H1 (cell line): ENCODE measurements around the gene COL4A1. TPM values are rescaled to one million over a fixed set of nuclear protein-coding genes. Genes with fewer than 3 reads are reported as not detected.

Experiments
- CTCF ChIA-PET: fragments of 300-600 bp; sonication (Branson Sonifier 250); formaldehyde crosslinking; loops from one replicate; lab custom pipeline; 2021; ENCODE audit not compliant: partially characterized antibody; lab: Charles Lee
- POLR2A ChIA-PET: fragments of 300-600 bp; sonication (Branson Sonifier 250); formaldehyde crosslinking; loops from one replicate; lab custom pipeline; 2021; ENCODE audit warnings: inconsistent platforms; ENCODE audit not compliant: partially characterized antibody; lab: Charles Lee
- DNase-seq, 2 experiments: peaks; one replicate each; pipeline versions ENCODE4 v3.0.0 to v3.0.0-alpha.2; 2010 to 2022; ENCODE audit warnings: low spot score in 2 of 2, low read depth in 1 of 2, mixed read lengths in 1 of 2
- FAIRE-seq: peaks from 2 replicates; lab custom pipeline; 2011; peaks lifted over from hg19 to GRCh38; lab: Jason Lieb, UNC
- H2AFZ ChIP-seq: 2 replicates; pipeline ENCODE4 v1.8.1; 2012; ENCODE audit warnings: low read length, inconsistent platforms
- H2AK5ac ChIP-seq: 2 replicates; pipeline ENCODE4 v1.6.1; 2013; ENCODE audit warnings: low read depth, low read length
- H2BK120ac ChIP-seq: replicated peaks from 2 replicates; pipeline ENCODE3; 2013; ENCODE audit warnings: low read depth, low read length, inconsistent platforms
- H2BK12ac ChIP-seq: 2 replicates; pipeline ENCODE4 v1.6.1; 2013; ENCODE audit warnings: low read depth, low read length
- H2BK15ac ChIP-seq: 2 replicates; pipeline ENCODE4 v1.6.1; 2013; ENCODE audit warnings: low read length
- H2BK20ac ChIP-seq: 2 replicates; pipeline ENCODE4 v1.6.1; 2013; ENCODE audit warnings: low read length
- H2BK5ac ChIP-seq: 2 replicates; pipeline ENCODE4 v1.6.1; 2013; ENCODE audit warnings: low read depth, low read length
- H3K14ac ChIP-seq: 2 replicates; pipeline ENCODE4 v1.6.1; 2013; ENCODE audit warnings: inconsistent platforms; ENCODE audit not compliant: insufficient read length
- H3K18ac ChIP-seq: 2 replicates; pipeline ENCODE4 v1.6.1; 2013; ENCODE audit warnings: low read length; ENCODE audit errors: extremely low read depth
- H3K23ac ChIP-seq: 2 replicates; pipeline ENCODE4 v1.6.1; 2013; ENCODE audit warnings: inconsistent platforms; ENCODE audit not compliant: insufficient read length
- H3K23me2 ChIP-seq: 2 replicates; pipeline ENCODE4 v1.6.1; 2013; ENCODE audit warnings: low read depth, low read length
- H3K27ac ChIP-seq: 2 replicates; pipeline ENCODE4 v1.6.1; 2011; ENCODE audit warnings: low read depth, low read length, inconsistent platforms
- H3K27me3 ChIP-seq, 4 experiments: replicated peaks in 1 of 4; 1 replicate in 1 of 4; 2 replicates in 3 of 4; pipeline versions ENCODE4 v1.6.1 to v1.8.1; 2011 to 2013; ENCODE audit warnings: low read length in 3 of 4, mild to moderate bottlenecking in 3 of 4, inconsistent platforms in 2 of 4, mixed read lengths in 2 of 4, moderate library complexity in 1 of 4; ENCODE audit not compliant: control insufficient read depth in 3 of 4, insufficient read depth in 3 of 4; ENCODE audit errors: extremely low read depth in 1 of 4
- H3K36me3 ChIP-seq, 4 experiments: 2 replicates each; pipeline versions ENCODE4 v1.6.1 to v1.8.1; 2011 to 2013; ENCODE audit warnings: mild to moderate bottlenecking in 4 of 4, low read length in 3 of 4, moderate library complexity in 2 of 4, control low read depth in 1 of 4, inconsistent platforms in 1 of 4; ENCODE audit not compliant: insufficient read depth in 4 of 4, control insufficient read depth in 2 of 4
- H3K4ac ChIP-seq: replicated peaks from 2 replicates; pipeline ENCODE3; 2013; ENCODE audit warnings: low read length, low read depth, mixed read lengths, inconsistent platforms; ENCODE audit not compliant: insufficient read length
- H3K4me1 ChIP-seq, 4 experiments: replicated peaks in 1 of 4; 1 replicate in 1 of 4; 2 replicates in 3 of 4; pipeline versions ENCODE4 v1.6.1 to v1.8.1; 2011 to 2013; ENCODE audit warnings: low read length in 3 of 4, inconsistent platforms in 2 of 4, mixed read lengths in 1 of 4; ENCODE audit not compliant: insufficient read depth in 4 of 4, control insufficient read depth in 3 of 4
- H3K4me2 ChIP-seq, 2 experiments: 2 replicates each; pipeline versions ENCODE4 v1.6.1 to v1.8.1; 2011 to 2013; ENCODE audit warnings: low read depth in 2 of 2, low read length in 2 of 2, control low read depth in 1 of 2, inconsistent platforms in 1 of 2, mild to moderate bottlenecking in 1 of 2; ENCODE audit not compliant: insufficient read depth in 1 of 2
- H3K4me3 ChIP-seq, 4 experiments: fragments of 200-600, 300-600 bp in 1 of 4; sonication (generic), shearing (Covaris generic), sonication (Bioruptor Twin) in 1 of 4; 2 replicates each; pipeline versions ENCODE4 v1.5.1 to v1.8.1; 2011 to 2016; ENCODE audit warnings: low read length in 4 of 4, low read depth in 3 of 4, control low read depth in 2 of 4, inconsistent platforms in 2 of 4, mild to moderate bottlenecking in 2 of 4, mixed read lengths in 1 of 4, moderate library complexity in 1 of 4; ENCODE audit not compliant: insufficient read depth in 2 of 4; ENCODE audit errors: extremely low read depth in 1 of 4
- H3K56ac ChIP-seq: replicated peaks from 2 replicates; pipeline ENCODE3; 2013; ENCODE audit warnings: low read depth, mild to moderate bottlenecking, mixed read lengths, low read length, inconsistent platforms; ENCODE audit not compliant: insufficient read length
- H3K79me1 ChIP-seq: 2 replicates; pipeline ENCODE4 v1.6.1; 2013; ENCODE audit warnings: low read depth, low read length, control low read depth
- H3K79me2 ChIP-seq, 2 experiments: 2 replicates each; pipeline versions ENCODE4 v1.6.1 to v1.8.1; 2012 to 2013; ENCODE audit warnings: low read length in 2 of 2, mild to moderate bottlenecking in 2 of 2, inconsistent platforms in 1 of 2; ENCODE audit not compliant: insufficient read depth in 2 of 2, control insufficient read depth in 1 of 2
- H3K9ac ChIP-seq, 4 experiments: replicated peaks in 1 of 4; 1 replicate in 1 of 4; 2 replicates in 3 of 4; pipeline versions ENCODE4 v1.6.1 to v1.8.1; 2011 to 2013; ENCODE audit warnings: low read depth in 3 of 4, low read length in 3 of 4, control low read depth in 2 of 4, mild to moderate bottlenecking in 2 of 4, moderate library complexity in 2 of 4, inconsistent platforms in 1 of 4; ENCODE audit errors: extremely low read depth in 1 of 4
- H3K9me3 ChIP-seq, 2 experiments: 2 replicates each; pipeline versions ENCODE4 v1.6.1 to v1.8.1; 2012 to 2013; ENCODE audit warnings: mild to moderate bottlenecking in 2 of 2, moderate library complexity in 2 of 2, control low read depth in 1 of 2, inconsistent platforms in 1 of 2, low read depth in 1 of 2, low read length in 1 of 2, mixed read lengths in 1 of 2; ENCODE audit not compliant: insufficient read depth in 2 of 2
- H4K20me1 ChIP-seq, 2 experiments: replicated peaks in 1 of 2; 2 replicates each; pipeline versions ENCODE3 to v1.8.1; 2011 to 2013; ENCODE audit warnings: inconsistent platforms in 2 of 2, low read length in 2 of 2, mild to moderate bottlenecking in 1 of 2; ENCODE audit not compliant: insufficient read depth in 2 of 2, control insufficient read depth in 1 of 2
- H4K5ac ChIP-seq: 2 replicates; pipeline ENCODE4 v1.6.1; 2013; ENCODE audit warnings: low read length, low read depth, mixed read lengths, inconsistent platforms; ENCODE audit not compliant: insufficient read length
- H4K8ac ChIP-seq: 2 replicates; pipeline ENCODE4 v1.8.0; 2013; ENCODE audit warnings: mild to moderate bottlenecking, moderate library complexity, low read length, inconsistent platforms; ENCODE audit not compliant: insufficient read depth; ENCODE audit errors: extremely low read depth
- H4K91ac ChIP-seq: replicated peaks from 2 replicates; pipeline ENCODE3; 2013; ENCODE audit warnings: low read length, mixed read lengths, inconsistent platforms; ENCODE audit not compliant: insufficient read length
- CHD2 ChIP-seq: IDR thresholded peaks from 2 replicates; pipeline ENCODE4 v1.6.1; 2012; ENCODE audit warnings: low read length, improper control_type of control experiment
- EGR1 ChIP-seq: IDR thresholded peaks from 2 replicates; pipeline ENCODE4 v1.6.1; 2011; ENCODE audit warnings: low read depth, low read length, borderline replicate concordance
- EZH2 ChIP-seq: fragments of 200-600 bp; sonication (generic); IDR thresholded peaks from 2 replicates; pipeline ENCODE4 v1.7.1; 2012; ENCODE audit warnings: low read depth, mild to moderate bottlenecking, moderate library complexity, low read length, inconsistent platforms; ENCODE audit not compliant: severe bottlenecking
- KDM4A ChIP-seq: IDR thresholded peaks from one replicate; pipeline ENCODE4 v1.7.1; 2012; ENCODE audit warnings: low read depth, mild to moderate bottlenecking, moderate library complexity, low read length, inconsistent platforms; ENCODE audit not compliant: severe bottlenecking
- NANOG ChIP-seq: IDR thresholded peaks from 2 replicates; pipeline ENCODE4 v1.6.1; 2011; ENCODE audit warnings: low read length, low read depth, mild to moderate bottlenecking, inconsistent platforms; ENCODE audit not compliant: insufficient read depth, poor library complexity, severe bottlenecking
- PHF8 ChIP-seq: fragments of 200-600 bp; sonication (generic); conservative IDR thresholded peaks from 2 replicates; pipeline ENCODE4 v1.7.1; 2012; ENCODE audit warnings: low read depth, mild to moderate bottlenecking, inconsistent platforms, low read length, moderate library complexity
- SIN3A ChIP-seq, 2 experiments: IDR thresholded peaks in 1 of 2; conservative IDR thresholded peaks in 1 of 2; 2 replicates each; pipeline ENCODE4 v1.6.1; 2011 to 2012; ENCODE audit warnings: low read length in 2 of 2, improper control_type of control experiment in 1 of 2, low read depth in 1 of 2, mild to moderate bottlenecking in 1 of 2
- SIRT6 ChIP-seq: IDR thresholded peaks from one replicate; pipeline ENCODE4 v1.7.1; 2012; ENCODE audit warnings: low read length, inconsistent platforms
- SP1 ChIP-seq: IDR thresholded peaks from 2 replicates; pipeline ENCODE4 v1.6.1; 2011; ENCODE audit warnings: low read depth, low read length
- SP2 ChIP-seq: IDR thresholded peaks from 2 replicates; pipeline ENCODE4 v1.6.1; 2012; ENCODE audit warnings: mild to moderate bottlenecking, low read length, inconsistent platforms
- SP4 ChIP-seq: IDR thresholded peaks from 2 replicates; pipeline ENCODE4 v1.6.1; 2012; ENCODE audit warnings: low read length, inconsistent platforms
- TAF1 ChIP-seq: IDR thresholded peaks from 2 replicates; pipeline ENCODE4 v1.6.1; 2011; ENCODE audit warnings: mild to moderate bottlenecking, low read depth, low read length
- TEAD4 ChIP-seq: IDR thresholded peaks from 2 replicates; pipeline ENCODE4 v1.6.1; 2012; ENCODE audit warnings: low read depth, low read length, inconsistent platforms, mixed read lengths
- WGBS, 2 experiments: shearing (Covaris generic) in 1 of 2; methylation state at CpG; one replicate each; pipeline versions ENCODE4 v1.1.6 to v1.1.7; 2013 to 2015; ENCODE audit warnings: low lambda C conversion rate in 2 of 2, mixed read lengths in 2 of 2, inconsistent platforms in 1 of 2, low coverage in 1 of 2, missing lambda C conversion rate in 1 of 2; ENCODE audit not compliant: insufficient replicate concordance in 2 of 2, insufficient coverage in 1 of 2, insufficient read length in 1 of 2; ENCODE audit errors: extremely low coverage in 1 of 2, missing lambda C conversion rate in 1 of 2; 5-methylcytosine and 5-hydroxymethylcytosine counted together
- polyA plus RNA-seq, 7 experiments: library from polyadenylated mRNA; depleted of rRNA in 3 of 7; stranded (reverse) in 5 of 7; unstranded in 2 of 7; fragments of >200 nt in 5 of 7; fragments of 200-250 nt in 2 of 7; gene quantifications; 1 replicate in 5 of 7; 2 replicates in 1 of 7; 4 replicates in 1 of 7; pipeline versions ENCODE4 v1.2.1 to v1.2.3, GENCODE V29; 2011 to 2013; ENCODE audit warnings: missing spikeins in 2 of 7, mixed read lengths in 2 of 7
- total RNA-seq: library from RNA; stranded (reverse); fragmentation: NEBNext Ultra II Directional; extraction: Animal tissue kit (Norgen Biotek cat#: 25700); gene quantifications from 2 replicates; pipeline ENCODE4 v1.2.1, GENCODE V29; 2021

Gene COL4A1
- total and polyA plus RNA-seq, 2 of the 8 experiments (the other 6 are each of a cell fraction or from before 2014, with no cell fraction given): 30.7 to 82.0 TPM

- H3K9me3 ChIP-seq: no peaks in the 10 kb centered on the region
- H2AFZ ChIP-seq: no peak overlapping the region
- no peaks in the 10 kb centered on the region for H4K20me1 ChIP-seq
- peaks cover 0 to 16% (median 7%) of the 10 kb centered on the region in 4 experiments; a peak in 7 of 8 replicates for H3K36me3 ChIP-seq
- no peaks in the 10 kb centered on the region for H3K23me2 ChIP-seq
- H4K5ac ChIP-seq: no peak overlapping the region
- H3K4me1 ChIP-seq: peaks cover 0 to 3% (median 0%) of the 10 kb centered on the region in 4 experiments; a peak in 2 of 7 replicates
- H2BK15ac ChIP-seq: no peak overlapping the region
- ChIA-PET CTCF (interaction anchor here (1.4 kb wide), 1 partner anchor 29 kb away, joined by 6 read pairs; no protein-coding TSS in a partner anchor), POLR2A (no interaction called here)
- no peak overlapping the region for H2BK12ac ChIP-seq
- H3K4me3 ChIP-seq: no peak overlapping the region
- no peak overlapping the region for H2BK20ac ChIP-seq
- WGBS, 2 experiments: 82% methylated on average over 9 of the region's 9 CpGs; no CpG with 5 or more reads in 1 of the 2 experiments
- H3K4me2 ChIP-seq: no peak overlapping the region
- H3K14ac ChIP-seq: no peak overlapping the region
- H4K91ac ChIP-seq: no peak overlapping the region
- H3K56ac ChIP-seq: no peak overlapping the region
- H3K79me1 ChIP-seq: no peaks in the 10 kb centered on the region
- no peak overlapping the region for H3K4ac ChIP-seq
- H3K9ac ChIP-seq: no peak overlapping the region
- 0 out of 2 replicates have a peak overlapping the region, but pooled peaks have one; percentile 39 for H2AK5ac ChIP-seq
- no peak for FAIRE-seq
- no peak overlapping the region for H3K23ac ChIP-seq
- H3K18ac ChIP-seq: no peak overlapping the region
- H3K27ac ChIP-seq: no peak overlapping the region
- no peaks in the 10 kb centered on the region for H3K79me2 ChIP-seq
- no peak overlapping the region for H2BK120ac ChIP-seq
- no peak for DNase-seq
- H4K8ac ChIP-seq: no peak overlapping the region
- no peaks in the 10 kb centered on the region for H3K27me3 ChIP-seq
- H2BK5ac ChIP-seq: no peak overlapping the region
- TF ChIP-seq SIN3A (conservative IDR thresholded peaks at IDR 0.05 in 1 of 2, IDR thresholded peaks at IDR 0.05 in 1 of 2; ENCODE audit: low read depth in 1 of 2, low read length in 2 of 2) (no peak), EGR1 (no peak), SP1 (no peak), NANOG (no peak), PHF8 (no peak), SP4 (no peak), SIRT6 (no peak), SP2 (no peak), TAF1 (no peak), TEAD4 (no peak), CHD2 (no peak), KDM4A (no peak), EZH2 (no peak)
Observed at GRCh38 chr13:110182461-110182860, 124.5 kb downstream of the COL4A1 start.
